Mononuclear cell (primary cell): Measurements from ENCODE around the gene CAVIN1. TPM values are rescaled to one million over a fixed set of nuclear protein-coding genes. Genes with fewer than 3 reads are reported as not detected.

Experiments used
- H3K27me3 ChIP-seq: 2 replicates; pipeline ENCODE4 v1.6.0; 2011; ENCODE audit warnings: low read length, control low read depth; ENCODE audit not compliant: insufficient read depth
- H3K4me1 ChIP-seq: 2 replicates; pipeline ENCODE4 v1.5.1; 2011; ENCODE audit warnings: mild to moderate bottlenecking, low read length, control low read depth; ENCODE audit not compliant: insufficient read depth
- H3K4me3 ChIP-seq: 2 replicates; pipeline ENCODE4 v1.5.1; 2011; ENCODE audit warnings: mild to moderate bottlenecking, low read length, moderate library complexity
- H3K9me3 ChIP-seq: 2 replicates; pipeline ENCODE4 v1.5.1; 2011; ENCODE audit warnings: low read depth, mild to moderate bottlenecking, control low read depth, low read length
- total RNA-seq: library from RNA; depleted of rRNA; stranded (reverse); fragments of >200 nt; gene quantifications from one replicate; pipeline ENCODE4 v1.2.3, GENCODE V29; 2012

The CAVIN1 gene
- total RNA-seq, 1 donor = 0.21 TPM

DNA sequence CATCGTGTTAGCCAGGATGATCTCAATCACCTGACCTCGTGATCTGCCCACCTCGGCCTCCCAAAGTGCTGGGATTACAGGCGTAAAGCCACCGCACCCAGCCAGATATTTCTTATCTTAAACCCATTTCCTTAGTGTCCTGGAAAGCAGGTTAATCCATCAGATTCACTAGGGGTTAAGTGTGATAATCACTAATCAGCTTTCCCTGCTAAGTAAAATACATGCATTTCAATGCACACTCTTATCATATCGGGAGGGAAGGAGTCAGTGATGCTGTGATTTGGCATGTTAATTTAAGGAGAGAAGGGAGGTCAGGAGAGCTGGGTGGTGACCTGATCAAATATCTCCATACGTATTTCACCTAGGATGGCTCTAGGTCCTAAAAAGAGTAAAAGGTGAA, 63.9 kb downstream of the CAVIN1 start:
- no peak overlapping the region for H3K4me3 ChIP-seq
- H3K27me3 ChIP-seq = no peaks in the 10 kb centered on the region
- peaks cover 52% of the 10 kb centered on the region for H3K4me1 ChIP-seq
- H3K9me3 ChIP-seq = no peaks in the 10 kb centered on the region

DNA sequence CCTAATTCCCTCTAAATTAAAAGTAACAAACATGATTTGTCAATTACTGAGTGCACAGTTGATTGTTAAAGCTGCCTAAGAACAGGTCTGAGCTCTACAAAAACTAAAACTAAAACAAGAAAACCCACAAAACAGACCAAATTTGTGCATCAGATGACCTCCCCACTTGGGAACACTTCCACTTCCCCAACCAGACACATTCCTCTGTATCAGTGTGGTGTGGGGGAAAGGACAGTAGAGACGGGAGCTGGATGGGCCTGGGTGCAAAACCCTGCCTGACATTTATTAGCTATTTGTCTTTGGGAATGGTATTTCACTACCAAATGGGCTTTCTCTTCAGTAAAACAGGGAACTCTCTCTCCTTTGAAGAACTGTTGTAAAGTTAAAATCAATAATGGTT, 64.6 kb downstream of the CAVIN1 start:
- peaks cover 45% of the 10 kb centered on the region for H3K4me1 ChIP-seq
- H3K9me3 ChIP-seq = no peaks in the 10 kb centered on the region
- H3K27me3 ChIP-seq = no peaks in the 10 kb centered on the region
- no peak overlapping the region for H3K4me3 ChIP-seq

DNA sequence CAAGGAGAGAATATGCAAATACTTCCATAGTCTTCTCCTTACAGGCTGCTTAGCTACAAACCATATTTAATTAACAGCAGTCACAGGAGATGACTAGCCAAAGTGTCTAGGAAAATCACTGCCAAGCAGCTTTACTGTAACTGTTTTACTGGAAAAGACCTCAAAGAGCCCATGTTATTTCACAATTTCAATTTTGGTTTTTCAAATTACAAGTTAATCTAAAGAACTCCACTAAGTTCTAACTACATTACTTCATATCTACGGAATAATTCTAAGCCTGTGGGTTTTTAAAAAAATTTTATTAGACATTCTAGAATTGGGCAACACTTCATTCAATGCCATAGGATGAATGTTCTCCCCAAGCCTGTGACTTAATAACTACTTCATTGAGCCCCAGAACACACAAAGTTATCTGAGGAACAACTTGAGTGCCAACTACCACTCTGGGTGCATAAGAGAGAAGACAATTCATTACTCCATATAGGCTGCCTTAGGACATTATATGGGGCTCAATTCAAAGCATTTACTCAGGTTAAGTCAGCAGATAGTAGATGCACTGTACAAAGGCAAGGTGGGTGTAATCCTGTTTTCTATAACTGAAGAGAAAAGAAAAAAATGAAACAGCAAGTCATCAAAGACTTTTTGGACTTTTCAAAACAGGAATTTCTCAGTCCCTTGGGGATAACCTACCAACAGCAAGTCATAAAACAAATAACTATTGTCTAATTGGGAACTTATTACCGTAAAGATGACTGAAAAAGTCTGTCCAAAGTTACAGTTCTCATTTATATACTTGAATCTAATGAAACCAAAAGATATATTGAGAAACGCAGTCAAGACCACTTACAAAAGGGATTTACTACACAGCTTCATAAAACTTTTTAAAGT, 67.9 kb downstream of the CAVIN1 start:
- H3K27me3 ChIP-seq = no peaks in the 10 kb centered on the region
- no peak overlapping the region for H3K4me3 ChIP-seq
- peaks cover 19% of the 10 kb centered on the region for H3K4me1 ChIP-seq
- H3K9me3 ChIP-seq = no peaks in the 10 kb centered on the region

Other genes starting within 250 kb of the CAVIN1 start
- gene KCNH4, start 242.1 kb downstream of the CAVIN1 start, total RNA-seq = under 0.01 TPM
- not detected for gene HCRT, start 237.8 kb downstream of the CAVIN1 start, total RNA-seq
- 9.9 TPM for gene GHDC, start 228.8 kb downstream of the CAVIN1 start, total RNA-seq
- gene STAT5B, start 146.9 kb downstream of the CAVIN1 start, total RNA-seq = 60.2 TPM
- 117 TPM for gene STAT5A, start 134.8 kb downstream of the CAVIN1 start, total RNA-seq
- gene STAT3, start 34.8 kb downstream of the CAVIN1 start, total RNA-seq = 216 TPM
- 38.4 TPM for gene ATP6V0A1, start 35.6 kb upstream of the CAVIN1 start, total RNA-seq
- 7.9 TPM for gene NAGLU, start 113.0 kb upstream of the CAVIN1 start, total RNA-seq
- 0.31 TPM for gene HSD17B1, start 129.7 kb upstream of the CAVIN1 start, total RNA-seq
- gene COASY, start 138.9 kb upstream of the CAVIN1 start, total RNA-seq = 10.2 TPM
- gene MLX, start 143.8 kb upstream of the CAVIN1 start, total RNA-seq = 22.0 TPM
- 1.4 TPM for gene PSMC3IP, start 154.5 kb upstream of the CAVIN1 start, total RNA-seq
- gene RETREG3, start 186.1 kb upstream of the CAVIN1 start, total RNA-seq = 34.7 TPM
- 3.1 TPM for gene TUBG1, start 186.4 kb upstream of the CAVIN1 start, total RNA-seq
- 2.2 TPM for gene TUBG2, start 236.0 kb upstream of the CAVIN1 start, total RNA-seq